PFSK-1 (cell line): ENCODE data around the gene PRELID1. TPM values are rescaled to one million over a fixed set of nuclear protein-coding genes. Genes with fewer than 3 reads are reported as not detected.

Experiments
- FOXP2 ChIP-seq: optimal IDR thresholded peaks from 2 replicates; pipeline ENCODE3; 2011; ENCODE audit warnings: borderline replicate concordance, control low read depth, inconsistent platforms; ENCODE audit not compliant: insufficient read depth; ENCODE audit errors: extremely low read length, extremely low read depth
- POLR2AphosphoS5 ChIP-seq: IDR thresholded peaks from 2 replicates; pipeline ENCODE4 v1.6.1; 2012; ENCODE audit warnings: low read depth, mild to moderate bottlenecking, control low read depth, low read length, moderate library complexity
- SIN3A ChIP-seq: IDR thresholded peaks from 2 replicates; pipeline ENCODE4 v1.6.1; 2012; ENCODE audit warnings: mild to moderate bottlenecking, low read length, moderate library complexity, borderline replicate concordance; ENCODE audit not compliant: insufficient read depth
- TAF1 ChIP-seq: IDR thresholded peaks from 2 replicates; pipeline ENCODE4 v1.6.1; 2012; ENCODE audit warnings: low read length, control low read depth, borderline replicate concordance; ENCODE audit not compliant: insufficient read depth
- polyA plus RNA-seq: library from polyadenylated mRNA; unstranded; fragments of >200 nt; gene quantifications from one replicate; pipeline ENCODE4 v1.2.1, GENCODE V29; 2012; ENCODE audit warnings: low read depth, missing spikeins; ENCODE audit not compliant: insufficient read length
- TF ChIP-seq, protein P1 (sequence below), 2 experiments: IDR thresholded peaks; 2 replicates each; pipeline versions ENCODE4 v1.6.1 to v1.8.0; 2011 to 2012; ENCODE audit warnings: low read depth in 2 of 2, low read length in 2 of 2, control low read depth in 1 of 2, inconsistent platforms in 1 of 2, mild to moderate bottlenecking in 1 of 2, moderate library complexity in 1 of 2; ENCODE audit not compliant: insufficient read depth in 1 of 2

Gene PRELID1, protein sequence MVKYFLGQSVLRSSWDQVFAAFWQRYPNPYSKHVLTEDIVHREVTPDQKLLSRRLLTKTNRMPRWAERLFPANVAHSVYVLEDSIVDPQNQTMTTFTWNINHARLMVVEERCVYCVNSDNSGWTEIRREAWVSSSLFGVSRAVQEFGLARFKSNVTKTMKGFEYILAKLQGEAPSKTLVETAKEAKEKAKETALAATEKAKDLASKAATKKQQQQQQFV
- polyA plus RNA-seq = 257 TPM

DNA sequence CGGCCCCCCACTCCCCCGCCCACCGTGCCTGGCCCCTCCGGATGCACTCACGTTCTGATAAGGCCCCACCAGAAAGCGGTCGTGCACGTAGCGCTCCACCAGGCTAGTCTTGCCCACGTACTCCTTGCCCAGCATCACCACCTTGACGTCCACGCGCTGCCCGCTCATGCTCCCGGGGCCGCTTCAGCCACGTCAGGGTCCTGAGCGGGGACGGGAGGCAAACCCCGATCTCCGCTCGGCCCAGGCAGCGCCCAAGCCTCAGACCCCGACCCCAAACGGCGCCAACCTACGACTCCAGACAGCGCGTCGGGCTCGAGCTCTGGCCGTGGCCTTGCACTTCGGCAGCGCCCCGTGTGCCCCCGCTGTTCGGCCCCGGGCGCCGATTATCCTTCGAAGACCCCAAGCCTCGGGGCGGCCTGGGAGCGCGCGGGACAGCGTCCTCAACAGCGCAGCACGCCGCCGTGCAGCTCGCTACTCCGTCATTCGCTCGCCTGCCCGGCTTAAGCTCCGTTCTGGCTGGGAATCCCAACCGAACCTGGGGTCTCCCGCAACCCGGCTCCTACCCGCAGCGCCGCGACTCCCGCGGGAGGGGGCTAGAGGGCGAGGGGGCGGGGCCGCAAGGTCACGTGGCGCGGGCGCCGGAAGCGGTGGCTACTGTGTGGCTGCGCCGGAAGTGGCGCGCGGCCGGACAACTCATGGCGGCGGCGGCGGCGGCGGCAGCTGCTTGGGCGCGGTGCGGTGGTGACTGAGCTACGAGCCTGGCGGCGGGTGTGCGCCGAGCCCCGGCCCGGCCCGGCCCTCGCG lies at the start of gene PRELID1, which contains the start of gene RAB24:
TSS of gene PRELID1 (plus strand) at position 679 of the 804 bp plus-strand sequence. CDS start 187 bp downstream, outside the sequence.
TSS of gene RAB24 (minus strand) at position 599 of the 804 bp plus-strand sequence. CDS start at position 168, 431 bp downstream.
- TF ChIP-seq FOXP2 (no peak), POLR2AphosphoS5 (peak; percentile 72; the same call in 1 of the 2 replicates), TAF1 (peak; percentile 71; the same call in 1 of the 2 replicates), SIN3A (no peak)
- TF ChIP-seq, protein P1, sequence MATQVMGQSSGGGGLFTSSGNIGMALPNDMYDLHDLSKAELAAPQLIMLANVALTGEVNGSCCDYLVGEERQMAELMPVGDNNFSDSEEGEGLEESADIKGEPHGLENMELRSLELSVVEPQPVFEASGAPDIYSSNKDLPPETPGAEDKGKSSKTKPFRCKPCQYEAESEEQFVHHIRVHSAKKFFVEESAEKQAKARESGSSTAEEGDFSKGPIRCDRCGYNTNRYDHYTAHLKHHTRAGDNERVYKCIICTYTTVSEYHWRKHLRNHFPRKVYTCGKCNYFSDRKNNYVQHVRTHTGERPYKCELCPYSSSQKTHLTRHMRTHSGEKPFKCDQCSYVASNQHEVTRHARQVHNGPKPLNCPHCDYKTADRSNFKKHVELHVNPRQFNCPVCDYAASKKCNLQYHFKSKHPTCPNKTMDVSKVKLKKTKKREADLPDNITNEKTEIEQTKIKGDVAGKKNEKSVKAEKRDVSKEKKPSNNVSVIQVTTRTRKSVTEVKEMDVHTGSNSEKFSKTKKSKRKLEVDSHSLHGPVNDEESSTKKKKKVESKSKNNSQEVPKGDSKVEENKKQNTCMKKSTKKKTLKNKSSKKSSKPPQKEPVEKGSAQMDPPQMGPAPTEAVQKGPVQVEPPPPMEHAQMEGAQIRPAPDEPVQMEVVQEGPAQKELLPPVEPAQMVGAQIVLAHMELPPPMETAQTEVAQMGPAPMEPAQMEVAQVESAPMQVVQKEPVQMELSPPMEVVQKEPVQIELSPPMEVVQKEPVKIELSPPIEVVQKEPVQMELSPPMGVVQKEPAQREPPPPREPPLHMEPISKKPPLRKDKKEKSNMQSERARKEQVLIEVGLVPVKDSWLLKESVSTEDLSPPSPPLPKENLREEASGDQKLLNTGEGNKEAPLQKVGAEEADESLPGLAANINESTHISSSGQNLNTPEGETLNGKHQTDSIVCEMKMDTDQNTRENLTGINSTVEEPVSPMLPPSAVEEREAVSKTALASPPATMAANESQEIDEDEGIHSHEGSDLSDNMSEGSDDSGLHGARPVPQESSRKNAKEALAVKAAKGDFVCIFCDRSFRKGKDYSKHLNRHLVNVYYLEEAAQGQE (IDR thresholded peaks at IDR 0.05; ENCODE audit: insufficient read depth in 1 of 2, low read depth in 2 of 2, low read length in 2 of 2) = no peak

DNA sequence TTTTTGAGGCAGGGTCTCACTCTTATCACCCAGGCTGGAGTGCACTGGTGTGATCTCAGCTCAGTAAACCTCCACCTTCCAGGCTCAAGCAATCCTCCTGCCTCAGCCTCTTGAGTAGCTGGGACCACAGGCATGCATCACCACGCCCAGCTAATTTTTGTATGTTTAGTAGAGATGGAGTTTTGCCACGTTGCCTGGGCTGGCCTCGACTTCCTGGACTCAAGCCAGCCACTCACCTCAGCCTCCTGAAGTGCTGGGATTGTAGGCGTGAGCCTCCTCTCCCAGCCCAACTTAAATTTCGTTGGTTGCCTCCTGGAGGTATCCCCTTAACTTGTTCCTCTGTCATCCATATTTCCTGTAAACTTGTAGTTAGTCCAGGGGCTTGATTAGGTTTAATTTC lies 47.3 kb upstream of the PRELID1 start:
- TF ChIP-seq FOXP2 (no peak), TAF1 (no peak), SIN3A (no peak), POLR2AphosphoS5 (no peak)
- TF ChIP-seq, protein P1 (IDR thresholded peaks at IDR 0.05; ENCODE audit: insufficient read depth in 1 of 2, low read depth in 2 of 2, low read length in 2 of 2) = no peak

DNA sequence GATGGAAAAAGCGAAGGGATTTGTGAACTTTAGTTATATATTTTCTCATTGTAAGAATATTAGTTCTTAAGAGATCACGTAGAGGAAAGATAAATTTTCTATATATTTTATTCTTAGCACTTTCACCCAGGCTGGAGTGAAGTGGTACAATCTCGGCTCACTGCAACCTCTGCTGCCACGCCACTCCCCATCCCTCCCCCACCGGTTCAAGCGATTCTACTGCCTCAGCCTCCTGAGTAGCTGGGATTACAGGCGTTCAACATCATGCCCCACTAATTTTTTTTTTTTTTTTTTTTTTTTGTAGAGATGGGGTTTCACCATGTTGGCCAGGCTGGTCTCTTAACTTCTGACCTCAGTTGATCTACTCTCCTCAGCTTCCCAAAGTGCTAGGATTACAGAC lies 42.6 kb upstream of the PRELID1 start:
- no peak for TF ChIP-seq SIN3A
- no peak for TF ChIP-seq FOXP2
- TF ChIP-seq POLR2AphosphoS5 = no peak
- TF ChIP-seq, protein P1 (IDR thresholded peaks at IDR 0.05; ENCODE audit: insufficient read depth in 1 of 2, low read depth in 2 of 2, low read length in 2 of 2) = no peak
- no peak for TF ChIP-seq TAF1

DNA sequence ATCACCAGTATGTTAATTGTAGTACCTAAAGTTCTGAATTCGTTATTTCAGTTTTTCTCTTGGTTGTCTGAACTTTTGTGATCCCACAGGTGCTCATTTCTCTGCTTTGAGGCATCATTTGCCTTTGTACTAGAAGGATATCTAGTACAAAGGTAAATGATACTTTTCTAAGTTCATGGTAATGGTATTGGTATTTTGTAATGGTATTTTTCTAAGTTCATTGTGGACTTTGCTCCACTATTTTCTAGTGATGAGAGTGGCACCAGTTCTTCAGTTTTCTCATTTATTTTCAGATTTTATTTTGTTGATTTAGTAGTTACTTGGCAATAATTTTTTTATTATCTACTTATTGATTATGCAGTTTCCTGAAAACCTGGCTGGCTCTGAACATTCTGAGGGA lies 42.1 kb upstream of the PRELID1 start:
- TF ChIP-seq FOXP2 (no peak), SIN3A (no peak), POLR2AphosphoS5 (no peak), TAF1 (no peak)
- TF ChIP-seq, protein P1 (IDR thresholded peaks at IDR 0.05; ENCODE audit: insufficient read depth in 1 of 2, low read depth in 2 of 2, low read length in 2 of 2) = no peak
